HG03060 (cell line): Measurements from ENCODE around the gene BEND4.
"Not testable (repeated sequence)": the region's sequence is repeated elsewhere in the genome, so short reads cannot be mapped to it uniquely, and the experiment has no call there.

ENCODE experiments used
- ATAC-seq: cut with Tn5 transposase; IDR thresholded peaks from one replicate; pipeline ENCODE4 v1.9.1; 2021; ENCODE audit warnings: low read depth, moderate number of reproducible peaks; ENCODE audit not compliant: unreplicated experiment

The BEND4 gene

GRCh38 chr4:42152507-42153504 is at the start of gene BEND4:
Gene BEND4 (minus strand): TSS chr4:42152655. CDS start chr4:42152143, 512 bp downstream.
- peak; percentile 11 for ATAC-seq

GRCh38 chr4:42197341-42197740 is 44.9 kb upstream of the BEND4 start:
- ATAC-seq: no peak

- ATAC-seq: no peak
Measured at GRCh38 chr4:42172921-42173320, 20.5 kb upstream of the BEND4 start.

GRCh38 chr4:42172128-42172790 is 19.8 kb upstream of the BEND4 start:
- no peak for ATAC-seq

GRCh38 chr4:42167709-42168108 is 15.3 kb upstream of the BEND4 start:
- peak; percentile 100 for ATAC-seq

- ATAC-seq: not testable (repeated sequence)
Measured at GRCh38 chr4:42166186-42166585, 13.7 kb upstream of the BEND4 start.

GRCh38 chr4:42159271-42160001 is 7.0 kb upstream of the BEND4 start:
- no peak for ATAC-seq

GRCh38 chr4:42151568-42152506 is 618 bp downstream of the BEND4 start:
- peak; percentile 49 for ATAC-seq

- ATAC-seq: no peak
Measured at GRCh38 chr4:42150653-42151567, 1.5 kb downstream of the BEND4 start.

GRCh38 chr4:42149004-42149403 is 3.5 kb downstream of the BEND4 start:
- ATAC-seq: no peak

GRCh38 chr4:42148425-42148824 is 4.0 kb downstream of the BEND4 start:
- ATAC-seq: no peak

GRCh38 chr4:42144028-42144427 is 8.4 kb downstream of the BEND4 start:
- ATAC-seq: no peak

GRCh38 chr4:42142591-42142990 is 9.9 kb downstream of the BEND4 start:
- no peak for ATAC-seq

GRCh38 chr4:42136371-42136770 is 16.1 kb downstream of the BEND4 start:
- ATAC-seq: no peak

- ATAC-seq: no peak
Measured at GRCh38 chr4:42133006-42133405, 19.4 kb downstream of the BEND4 start.

- ATAC-seq: no peak
Measured at GRCh38 chr4:42132099-42132498, 20.4 kb downstream of the BEND4 start.

- ATAC-seq: no peak
Measured at GRCh38 chr4:42123071-42123644, 29.3 kb downstream of the BEND4 start.

- ATAC-seq: no peak
Measured at GRCh38 chr4:42122237-42122636, 30.2 kb downstream of the BEND4 start.
